ENCODE measurements around the gene LRMDA.

LRMDA gene

GRCh38 chr10:76342996-76343395, 911.6 kb downstream of the LRMDA start:
- DNase-seq (ENCODE audit: low spot score), result no peak

GRCh38 chr10:76347832-76348231, 916.4 kb downstream of the LRMDA start:
- no peak for DNase-seq (ENCODE audit: low spot score)

GRCh38 chr10:76350583-76350982, 919.2 kb downstream of the LRMDA start:
- DNase-seq (ENCODE audit: low spot score), result peak; percentile 31

GRCh38 chr10:76352300-76352699, 920.9 kb downstream of the LRMDA start:
- peak; percentile 53 for DNase-seq (ENCODE audit: low spot score)

GRCh38 chr10:76353237-76353851, 921.9 kb downstream of the LRMDA start:
- no peak for DNase-seq (ENCODE audit: low spot score)

GRCh38 chr10:76354212-76354738, 922.9 kb downstream of the LRMDA start:
- DNase-seq (ENCODE audit: low spot score), result no peak

GRCh38 chr10:76354921-76355320, 923.5 kb downstream of the LRMDA start:
- no peak for DNase-seq (ENCODE audit: low spot score)

- DNase-seq (ENCODE audit: low spot score), result no peak
These were observed 925.1 kb downstream of the LRMDA start for GRCh38 chr10:76356557-76356956.

- no peak for DNase-seq (ENCODE audit: low spot score)
These were observed 926.4 kb downstream of the LRMDA start for GRCh38 chr10:76357726-76358415.

GRCh38 chr10:76358743-76359395, 927.4 kb downstream of the LRMDA start:
- DNase-seq (ENCODE audit: low spot score), result no peak

- DNase-seq (ENCODE audit: low spot score), result no peak
These were observed 944.3 kb downstream of the LRMDA start for GRCh38 chr10:76375761-76376160.

GRCh38 chr10:76382381-76382851, 951.0 kb downstream of the LRMDA start:
- DNase-seq (ENCODE audit: low spot score), result peak; percentile 79

- DNase-seq (ENCODE audit: low spot score), result peak; percentile 35
These were observed 957.0 kb downstream of the LRMDA start for GRCh38 chr10:76388321-76389023.

- no peak for DNase-seq (ENCODE audit: low spot score)
These were observed 962.7 kb downstream of the LRMDA start for GRCh38 chr10:76393875-76394706.

- no peak for DNase-seq (ENCODE audit: low spot score)
These were observed 963.3 kb downstream of the LRMDA start for GRCh38 chr10:76394707-76395042.

- DNase-seq (ENCODE audit: low spot score), result no peak
These were observed 963.8 kb downstream of the LRMDA start for GRCh38 chr10:76395251-76395650.

GRCh38 chr10:76396134-76396533, 964.7 kb downstream of the LRMDA start:
- DNase-seq (ENCODE audit: low spot score), result no peak

- peak; percentile 25 for DNase-seq (ENCODE audit: low spot score)
These were observed 966.0 kb downstream of the LRMDA start for GRCh38 chr10:76397181-76398042.

GRCh38 chr10:76398043-76398710, 966.8 kb downstream of the LRMDA start:
- DNase-seq (ENCODE audit: low spot score), result no peak

GRCh38 chr10:76399226-76399625, 967.8 kb downstream of the LRMDA start:
- DNase-seq (ENCODE audit: low spot score), result no peak
